Left renal cortex interstitium (tissue), 4 donors: ENCODE data around the gene CRAT. TPM values are rescaled to one million over a fixed set of nuclear protein-coding genes. Genes with fewer than 3 reads are reported as not detected.
A peak's percentile ranks its signal among the peaks of the same experiment; 100 is the strongest.
"Not testable (repeated sequence)": the region's sequence is repeated elsewhere in the genome, so short reads cannot be mapped to it uniquely, and the experiment has no call there.

ENCODE experiments used
- DNase-seq, 4 donors: peaks; one replicate each; pipeline ENCODE4 v3.0.0-alpha.2; 2013; ENCODE audit warnings: low read depth in 4 of 4, low spot score in 2 of 4, missing footprints in 1 of 4
- polyA plus RNA-seq, 4 donors: library from polyadenylated mRNA; unstranded; fragments of 120-200 nt; gene quantifications; one replicate each; pipeline ENCODE4 v1.2.1, GENCODE V29; 2013; ENCODE audit not compliant: insufficient read length in 4 of 4

The CRAT gene
- polyA plus RNA-seq, 4 donors: 37.4 to 48.2 (median 43.3) TPM

DNA sequence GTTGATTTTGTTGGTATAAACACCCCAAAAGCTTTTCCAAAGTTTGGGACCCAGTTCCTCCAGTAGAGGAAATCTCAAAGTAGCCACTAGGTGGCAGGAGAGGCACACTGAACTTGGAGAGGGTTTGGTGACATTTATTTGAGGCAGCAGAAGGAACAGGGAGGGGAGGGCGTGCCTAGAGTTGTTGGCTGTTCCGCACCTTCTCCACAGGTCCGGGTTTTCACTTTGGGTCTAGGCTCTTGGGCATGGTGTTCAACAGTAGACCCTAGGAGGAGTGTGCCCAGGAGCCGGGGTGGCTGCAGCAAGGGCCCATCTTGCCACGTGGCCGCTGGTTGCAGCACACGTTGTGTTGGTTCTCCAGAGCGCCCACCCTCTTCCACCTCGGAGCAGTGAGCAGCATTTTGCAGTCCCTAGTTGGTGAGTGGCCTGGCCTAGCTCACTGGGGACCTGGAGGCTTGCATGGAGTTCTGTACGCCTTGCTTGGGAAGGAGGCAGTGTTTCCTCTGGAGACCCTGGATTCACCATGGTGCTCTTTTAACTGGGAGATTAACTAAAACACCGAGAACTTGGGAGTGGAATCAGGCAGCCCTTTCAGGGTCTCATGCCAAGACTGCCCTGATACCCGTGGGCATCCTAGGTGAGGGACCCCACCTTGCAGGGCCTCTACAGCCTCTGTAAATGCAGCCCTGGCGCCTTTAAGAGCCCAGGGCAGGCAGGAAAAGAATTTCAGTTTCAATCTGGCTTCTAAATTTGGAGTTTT, 28.8 kb upstream of the CRAT start:
- DNase-seq: peak; percentile 76 to 92 (median 84)

DNA sequence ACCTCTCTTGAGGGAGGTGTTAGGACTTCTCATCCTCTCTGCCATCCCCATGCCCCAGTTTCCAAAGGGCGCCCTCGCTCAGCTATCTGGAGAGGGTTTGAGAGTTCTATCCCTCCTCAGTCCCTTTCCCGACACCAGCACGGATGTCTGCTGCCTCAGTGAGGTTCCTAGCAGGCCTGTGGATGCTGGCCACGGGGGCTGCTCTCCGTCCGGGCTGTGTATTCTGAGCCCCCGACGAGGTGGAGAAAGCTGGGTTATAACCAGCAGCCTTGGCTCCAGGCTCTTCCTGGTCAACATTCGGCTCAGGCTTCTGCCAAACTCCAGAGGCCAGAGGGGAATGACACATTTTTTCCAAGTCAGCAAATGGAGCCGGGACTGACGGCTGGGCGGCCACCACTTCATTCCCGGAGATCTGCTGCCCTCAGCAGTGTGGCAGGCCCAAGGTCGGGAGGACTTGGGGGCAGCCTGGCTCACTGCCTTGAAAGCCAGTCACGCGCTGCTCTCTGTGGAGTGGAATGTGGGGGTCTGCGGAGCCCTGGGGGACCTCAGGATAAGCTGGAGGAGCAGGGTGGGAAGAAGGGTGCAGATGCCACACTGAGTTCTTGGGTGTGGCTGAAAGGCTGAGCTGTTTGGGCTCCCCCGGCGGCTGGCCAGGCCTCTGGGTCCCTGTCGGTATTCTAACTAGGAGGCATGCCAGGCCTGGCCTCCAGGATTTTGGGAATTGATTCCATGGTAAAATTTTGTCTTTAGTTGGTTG, 28.1 kb upstream of the CRAT start:
- no peak for DNase-seq

DNA sequence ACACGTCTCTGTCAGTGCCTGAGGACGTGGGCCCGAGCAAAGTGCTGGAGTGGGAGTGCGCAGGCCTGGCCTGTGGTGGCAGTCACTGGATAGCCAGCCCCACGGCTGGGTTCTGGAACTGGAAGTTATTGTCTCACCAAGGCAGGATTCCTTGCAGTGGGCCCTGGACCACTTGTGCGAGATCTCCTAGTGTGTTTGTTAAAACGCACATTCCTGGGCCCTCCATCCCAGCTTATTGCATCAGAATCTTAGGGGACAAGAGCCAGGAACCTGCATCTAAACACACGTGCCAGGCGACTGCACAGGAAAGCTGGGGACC, 27.5 kb upstream of the CRAT start:
- no peak for DNase-seq

DNA sequence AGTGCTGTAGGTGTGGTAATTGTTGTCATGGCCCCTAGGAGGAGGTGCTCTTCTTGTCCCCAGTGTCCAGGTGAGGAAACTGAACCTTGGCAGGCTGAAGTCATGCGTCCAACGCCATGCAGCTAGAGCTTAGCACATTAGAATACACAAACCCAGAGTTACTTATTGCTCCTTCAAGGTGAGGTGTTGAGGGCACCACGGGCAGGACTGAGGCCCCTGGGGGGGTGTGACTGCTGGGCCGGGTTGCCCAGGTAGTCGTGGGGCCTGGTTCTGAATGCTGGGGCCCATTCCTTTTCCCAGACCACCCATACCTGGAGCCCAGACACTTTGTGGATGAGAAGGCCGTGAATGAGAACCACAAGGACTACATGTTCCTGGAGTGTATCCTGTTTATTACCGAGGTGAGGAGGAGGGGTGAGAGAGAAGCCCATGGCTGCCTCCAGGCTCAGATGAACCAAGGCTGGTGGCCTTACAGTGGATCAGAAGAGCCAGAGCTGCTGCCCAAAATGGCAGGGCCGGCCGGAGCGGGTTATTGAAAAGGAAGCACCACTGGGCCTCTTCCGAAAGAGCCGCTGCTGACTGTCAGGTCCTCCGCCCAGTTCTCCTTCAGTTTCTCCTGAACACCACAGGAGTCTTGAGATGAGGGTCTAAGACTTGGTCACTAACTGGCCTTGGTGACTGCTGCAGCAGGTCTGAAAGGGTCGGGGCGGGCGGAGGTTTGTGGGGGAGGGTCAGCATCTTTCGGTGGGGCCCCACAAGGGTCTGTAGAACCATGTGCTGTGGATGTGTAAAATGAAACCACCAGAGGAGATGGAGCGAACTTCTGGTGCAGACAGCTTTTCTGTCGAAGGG, 26.9 kb upstream of the CRAT start:
- no peak for DNase-seq

DNA sequence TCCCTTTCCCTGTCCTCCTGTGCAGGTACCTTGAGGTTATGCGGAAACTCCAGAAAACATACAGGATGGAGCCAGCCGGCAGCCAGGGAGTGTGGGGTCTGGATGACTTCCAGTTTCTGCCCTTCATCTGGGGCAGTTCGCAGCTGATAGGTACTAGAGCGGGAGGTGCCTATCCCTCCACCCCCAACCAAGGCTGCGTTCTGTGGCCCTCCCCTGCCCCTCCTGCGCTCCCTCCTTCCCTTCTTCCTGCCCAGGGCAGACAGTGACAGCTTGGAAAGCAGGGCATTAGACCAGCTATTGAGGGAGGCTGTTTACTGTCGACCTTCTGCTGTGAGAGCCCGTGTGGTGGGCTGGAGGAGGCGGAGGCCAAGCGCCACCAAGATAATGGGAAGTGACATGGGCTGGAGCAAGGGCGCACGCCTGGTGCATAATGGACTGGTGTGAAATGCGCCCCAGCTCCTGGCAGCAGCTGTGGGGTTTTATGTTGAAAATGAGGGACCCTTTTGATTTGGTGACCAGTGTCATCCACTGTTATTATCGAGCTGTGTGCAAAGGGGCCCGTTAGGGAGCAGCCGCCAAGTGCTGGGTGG, 25.9 kb upstream of the CRAT start:
- DNase-seq: no peak

DNA sequence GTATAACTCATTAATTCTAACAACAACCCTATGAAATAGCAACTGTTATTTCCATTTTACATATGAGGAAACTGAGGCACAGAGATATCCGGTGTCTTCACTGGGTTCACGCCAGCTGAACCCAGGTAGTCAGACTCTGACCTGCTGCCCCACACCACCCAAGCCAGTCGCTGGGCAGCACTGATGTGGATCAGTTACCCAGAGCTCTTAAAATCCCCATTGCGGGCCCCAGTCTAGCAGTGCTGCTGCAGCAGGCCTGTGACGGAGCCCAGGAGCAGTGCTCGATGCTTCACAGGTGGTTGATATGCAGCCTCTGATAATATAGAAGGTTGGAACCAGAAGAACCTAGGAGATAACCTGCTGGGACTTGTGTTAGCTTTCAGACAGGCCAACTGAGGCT, 24.9 kb upstream of the CRAT start:
- no peak for DNase-seq

DNA sequence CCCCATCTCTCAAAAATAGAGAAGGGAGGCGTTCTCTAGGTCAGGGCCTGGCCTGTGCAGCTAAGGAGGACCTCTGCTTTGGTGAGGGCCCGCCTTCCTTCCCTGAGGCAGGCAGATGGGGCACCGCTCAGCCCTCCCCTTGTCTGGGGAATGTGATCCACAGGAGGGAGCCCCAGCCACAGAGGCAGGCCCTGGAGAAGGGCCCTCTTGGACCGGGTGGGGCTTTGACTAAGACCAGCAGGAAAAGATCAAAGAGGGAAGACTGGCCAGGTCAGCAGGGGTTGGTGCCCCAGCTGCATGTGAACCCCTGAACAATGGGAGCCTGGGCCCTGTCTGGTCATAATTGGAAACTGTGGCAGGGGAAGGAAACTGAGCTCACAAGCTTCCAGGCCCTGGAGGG, 22.5 kb upstream of the CRAT start:
- no peak for DNase-seq

DNA sequence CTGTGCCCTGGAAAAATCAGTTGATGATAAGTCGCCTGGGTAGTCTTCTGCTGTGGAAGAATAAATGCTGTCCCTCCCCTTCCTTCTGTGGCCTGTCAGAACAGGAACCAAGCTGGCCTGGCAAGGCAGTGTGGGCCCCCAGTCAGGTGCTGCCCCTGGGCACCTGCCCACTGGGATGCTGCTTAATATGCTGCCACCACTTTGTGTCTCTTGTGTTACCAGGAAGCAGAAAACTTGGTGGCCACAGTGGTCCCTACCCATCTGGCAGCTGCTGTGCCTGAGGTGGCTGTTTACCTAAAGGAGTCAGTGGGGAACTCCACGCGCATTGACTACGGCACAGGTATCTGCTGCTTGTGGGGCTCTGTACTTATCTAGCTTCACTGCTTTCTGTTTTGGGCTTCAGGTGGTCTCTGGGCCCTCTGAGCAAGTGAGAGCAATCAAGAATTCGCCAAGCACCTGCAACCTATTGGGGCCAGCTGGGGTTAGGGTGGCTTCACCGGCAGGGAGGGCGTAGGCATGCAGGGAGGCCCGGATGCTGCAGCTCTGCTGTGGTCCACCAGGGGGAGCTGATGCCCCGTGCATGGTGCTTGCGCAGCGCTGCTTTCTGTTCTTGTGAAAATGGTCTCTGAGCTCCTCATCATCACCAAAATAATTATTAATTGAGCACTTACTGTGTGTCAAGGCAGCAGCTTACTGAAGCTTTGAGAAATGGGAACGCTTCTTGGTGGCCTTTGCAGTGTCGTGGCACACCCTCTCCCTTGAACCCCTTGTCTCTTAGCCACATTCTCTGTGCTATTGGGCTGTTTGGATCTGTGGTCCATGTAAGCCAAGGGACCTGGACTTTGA, 20.9 kb upstream of the CRAT start:
- DNase-seq: no peak

DNA sequence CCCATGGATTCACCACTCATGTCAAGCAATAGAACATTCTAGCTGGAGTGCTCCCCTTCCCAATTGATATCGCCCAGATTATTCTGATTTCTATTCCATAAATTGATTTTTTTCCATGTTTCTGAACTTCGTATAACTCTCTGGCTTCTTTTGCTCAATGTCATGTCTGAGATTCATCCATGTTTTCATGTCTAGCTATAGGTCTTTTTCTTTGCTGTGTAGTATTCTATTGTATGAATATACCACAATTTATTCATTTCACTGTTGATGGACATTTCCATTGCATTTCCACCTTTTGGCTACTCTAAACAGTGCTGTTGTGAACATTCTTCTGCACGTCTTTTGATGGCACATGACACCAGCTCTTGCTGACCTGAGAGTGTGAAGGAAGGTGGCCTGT, 20.2 kb upstream of the CRAT start:
- DNase-seq: no peak

DNA sequence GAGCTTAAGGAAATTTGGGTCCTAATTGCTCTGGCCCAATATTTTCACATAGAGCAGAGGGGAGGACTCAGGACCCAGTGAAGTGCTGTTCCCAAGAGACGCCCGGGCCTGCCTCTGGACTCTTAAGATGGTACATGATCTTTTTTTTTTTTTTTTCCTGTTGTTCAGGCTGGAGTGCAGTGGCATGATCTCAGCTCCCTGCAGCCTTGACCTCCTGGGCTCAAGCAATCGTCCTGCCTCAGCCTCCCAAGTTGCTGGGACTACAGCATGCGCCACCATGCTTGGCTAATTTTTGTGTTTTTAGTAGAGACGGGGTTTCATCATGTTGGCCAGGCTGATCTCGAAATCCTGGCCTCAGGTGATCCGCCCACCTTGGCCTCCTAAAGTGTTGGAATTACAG, 19.7 kb upstream of the CRAT start:
- not testable (repeated sequence) for DNase-seq

DNA sequence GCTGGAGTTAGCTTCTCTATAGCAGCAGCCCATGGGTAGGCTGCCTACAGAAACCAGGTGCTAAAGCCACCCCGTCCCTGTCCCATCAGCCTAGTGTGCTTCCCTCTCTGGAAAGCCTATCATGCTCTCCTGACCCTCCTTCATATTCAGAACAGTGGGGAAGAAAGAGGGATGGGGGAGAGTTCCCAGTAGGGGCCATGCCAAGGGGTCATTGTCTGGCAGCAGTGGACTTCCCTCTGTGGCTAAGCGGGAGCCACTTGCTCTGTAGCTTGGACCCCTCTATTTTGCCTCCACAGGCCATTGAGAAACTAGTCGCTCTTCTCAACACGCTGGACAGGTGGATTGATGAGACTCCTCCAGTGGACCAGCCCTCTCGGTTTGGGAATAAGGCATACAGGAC, 18.1 kb upstream of the CRAT start:
- no peak for DNase-seq

DNA sequence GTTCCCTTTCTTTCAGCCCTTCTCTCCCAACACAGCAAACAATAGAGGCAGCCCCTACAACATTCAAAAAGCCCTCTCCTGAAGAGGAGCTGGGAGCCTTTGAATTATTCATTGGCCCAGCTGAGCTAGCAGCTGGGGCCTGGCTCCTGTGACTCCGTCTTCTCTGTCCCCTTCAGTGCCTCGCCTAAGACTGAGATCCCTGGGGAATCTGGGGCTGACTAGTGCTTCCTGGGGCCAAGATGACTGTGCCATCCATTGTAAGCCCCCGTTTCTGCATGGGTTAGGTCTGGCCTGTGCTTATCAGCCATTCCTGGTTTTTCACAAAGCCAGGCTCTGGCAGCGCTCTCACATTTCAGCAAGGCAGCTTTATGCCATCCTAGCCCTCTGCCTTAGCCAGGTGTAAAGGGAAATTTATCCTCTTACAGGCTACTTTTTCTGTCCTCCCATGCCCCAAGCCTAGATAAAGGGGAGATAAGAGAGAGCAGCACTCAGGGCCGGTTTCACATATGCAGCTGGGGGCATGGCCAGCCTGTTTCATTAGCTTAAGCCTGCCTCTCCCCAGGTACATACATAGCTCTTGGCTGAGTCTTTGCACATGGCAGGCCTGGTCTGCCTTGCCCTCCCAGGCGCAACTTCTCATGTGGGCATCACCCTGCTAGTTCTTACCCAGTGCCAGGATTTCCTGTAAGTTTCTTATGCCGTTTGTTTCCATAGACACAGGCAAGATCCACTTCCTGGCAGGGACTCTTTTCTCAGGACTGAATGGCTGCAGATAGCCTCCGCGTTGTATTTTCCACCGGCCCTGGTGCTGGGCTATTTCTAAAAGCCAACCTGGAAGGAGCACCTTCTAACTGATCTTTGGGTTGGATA, 16.4 kb upstream of the CRAT start:
- DNase-seq: no peak

DNA sequence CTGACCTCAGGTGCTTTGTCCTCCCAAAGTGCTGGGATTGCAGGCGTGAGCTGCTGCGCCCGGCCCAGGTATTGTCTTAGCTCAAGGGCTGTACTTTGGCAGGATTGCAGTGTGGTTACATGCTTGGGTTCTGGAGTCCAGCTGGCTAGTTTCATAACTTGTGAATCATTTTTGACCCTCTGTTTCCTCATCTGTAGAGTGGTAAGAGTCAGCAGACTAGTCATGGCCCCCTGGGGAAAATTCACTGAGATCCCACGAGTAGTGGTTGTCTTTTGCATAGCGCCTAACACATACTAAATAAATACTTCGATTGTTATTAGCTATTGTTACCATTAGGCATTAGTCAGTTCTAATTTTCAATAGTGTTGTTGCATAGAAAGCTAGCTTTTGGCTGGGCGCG, 14.9 kb upstream of the CRAT start:
- DNase-seq: no peak

DNA sequence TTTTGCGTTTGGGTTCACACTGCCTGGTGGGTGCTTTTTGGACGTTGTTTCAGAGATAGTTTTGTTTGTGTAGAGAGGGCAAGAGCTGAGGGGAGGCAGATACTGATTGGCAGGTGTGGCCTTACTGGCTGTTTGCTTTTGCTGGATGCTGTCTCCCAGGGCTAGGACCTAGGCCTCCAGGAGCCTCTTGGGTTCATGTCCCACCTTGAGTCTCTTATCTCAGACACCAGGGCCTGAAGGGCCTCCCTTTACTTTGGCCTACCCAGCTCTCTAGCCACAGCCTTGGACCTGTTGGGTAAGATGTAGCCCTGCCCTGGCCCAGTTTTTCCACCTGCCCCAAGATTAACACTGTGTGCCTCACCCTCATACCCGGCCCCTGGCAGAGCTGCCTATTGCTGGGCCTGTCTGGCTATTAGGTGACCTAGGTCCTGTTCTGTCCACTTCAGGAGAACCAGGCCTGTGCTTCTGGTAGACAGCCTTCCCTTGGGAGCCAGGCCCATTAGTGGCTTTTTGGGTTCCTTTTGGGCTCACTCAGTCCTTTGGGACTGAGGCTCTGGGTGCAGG, 14.0 kb upstream of the CRAT start:
- no peak for DNase-seq

DNA sequence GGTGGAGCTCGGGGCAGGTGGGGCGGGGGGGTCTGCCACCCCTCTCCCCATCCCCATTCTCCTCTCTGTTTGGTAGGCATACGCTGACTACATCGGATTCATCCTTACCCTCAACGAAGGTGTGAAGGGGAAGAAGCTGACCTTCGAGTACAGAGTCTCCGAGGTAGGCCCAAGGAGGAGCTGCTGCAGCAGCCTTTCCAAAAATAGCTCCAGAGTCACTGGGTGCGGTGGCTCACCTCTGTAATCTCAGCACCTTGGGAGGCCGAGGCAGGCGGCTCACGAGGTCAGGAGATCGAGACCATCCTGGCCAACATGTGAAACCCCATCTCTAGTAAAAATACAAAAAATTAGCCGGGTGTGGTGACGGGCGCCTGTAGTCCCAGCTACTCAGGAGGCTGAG, 12.4 kb upstream of the CRAT start:
- DNase-seq: not testable (repeated sequence)

DNA sequence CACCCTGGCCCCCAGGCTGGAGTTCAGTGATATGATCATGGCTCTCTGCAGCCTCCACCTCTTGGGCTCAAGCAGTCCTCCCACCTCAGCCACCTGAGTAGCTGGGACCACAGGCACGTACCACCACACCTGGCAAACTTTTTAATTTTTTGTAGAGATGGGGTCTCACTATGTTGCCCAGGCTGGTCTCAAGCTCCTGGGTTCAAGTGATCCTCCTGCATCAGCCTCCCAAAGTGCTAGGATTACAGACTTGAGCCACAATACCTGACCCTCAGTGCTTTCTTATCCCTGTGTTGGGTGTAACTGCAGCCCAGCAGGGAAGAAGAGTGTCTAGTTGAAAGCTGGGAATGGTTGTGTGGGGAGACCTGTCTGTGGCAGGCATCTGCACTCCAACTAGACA, 11.5 kb upstream of the CRAT start:
- DNase-seq: no peak

DNA sequence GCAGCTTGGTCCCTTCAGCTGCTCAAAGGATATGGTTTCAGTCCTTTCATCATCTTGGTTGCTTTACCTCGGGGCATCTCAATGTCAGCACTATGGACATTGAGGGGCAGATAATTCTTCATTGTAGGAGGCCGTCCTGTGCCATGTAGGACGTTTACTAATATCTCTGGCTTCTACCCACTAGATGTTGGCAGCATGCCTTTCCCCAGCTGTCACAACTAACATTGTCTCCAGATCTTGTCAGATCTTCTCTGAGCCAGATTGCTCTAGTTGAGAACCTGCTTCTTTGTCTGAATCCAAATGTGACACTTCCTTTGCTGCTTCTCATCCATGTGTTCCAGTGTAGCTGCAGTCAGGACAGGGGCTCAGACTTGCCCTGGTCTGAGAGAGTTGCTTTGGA, 10.9 kb upstream of the CRAT start:
- DNase-seq: no peak

DNA sequence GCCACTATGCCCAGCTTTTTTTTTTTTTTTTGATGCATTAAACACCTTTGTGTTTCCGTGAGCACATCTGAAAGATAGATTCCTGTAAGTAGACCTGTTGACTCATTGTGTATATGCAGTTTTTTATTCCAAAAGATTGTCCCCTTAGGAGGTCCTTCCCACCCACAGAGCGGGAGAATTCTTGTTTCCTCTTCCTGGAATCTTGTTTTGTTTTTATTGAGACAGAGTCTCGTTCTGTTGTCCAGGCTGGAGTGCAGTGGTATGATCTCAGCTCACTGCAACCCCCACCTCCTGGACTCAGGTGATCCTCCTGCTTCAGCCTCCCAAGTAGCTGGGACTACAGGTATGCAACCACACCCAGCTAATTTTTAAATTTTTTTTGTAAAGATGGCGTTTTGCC, 8.2 kb upstream of the CRAT start:
- DNase-seq: no peak
